Measurements from ENCODE around the gene CD1D. TPM values are rescaled to one million over a fixed set of nuclear protein-coding genes. Genes with fewer than 3 reads are reported as not detected.

The CD1D gene
- total RNA-seq, 2 experiments from 2014 or later, result 3.3 to 5.7 TPM

GRCh38 chr1:158196461-158196860 lies 15.8 kb downstream of the CD1D start:
- no peak for DNase-seq (ENCODE audit: low spot score)
- Histone ChIP-seq H3K4me3 (ENCODE audit: low read depth, low read length, poor library complexity, severe bottlenecking) (no peak overlapping the region), H3K79me2 (ENCODE audit: insufficient read depth, low read depth, low read length) (no peaks in the 10 kb centered on the region), H3K4me2 (ENCODE audit: low read length) (no peak overlapping the region), H3K4me1 (ENCODE audit: insufficient read depth, low read length, poor library complexity, severe bottlenecking) (no peaks in the 10 kb centered on the region), H3K27ac (ENCODE audit: low read depth, low read length, poor library complexity, severe bottlenecking) (no peak overlapping the region), H4K20me1 (ENCODE audit: insufficient read depth, low read length) (no peaks in the 10 kb centered on the region), H3K9me2 (ENCODE audit: insufficient read depth, low read length) (no peaks in the 10 kb centered on the region), H3K9me3 (ENCODE audit: low read length) (no peaks in the 10 kb centered on the region), H3K36me3 (ENCODE audit: insufficient read depth, low read length) (no peaks in the 10 kb centered on the region), H2AFZ (ENCODE audit: low read length) (no peak overlapping the region)
- TF ChIP-seq EZH2phosphoT487 (IDR thresholded peaks at IDR 0.05; ENCODE audit: borderline replicate concordance, low read depth, low read length) (no peak), CTCF (conservative IDR thresholded peaks at IDR 0.05; ENCODE audit: low read length) (no peak)
- ChIA-PET POLR2A (interaction anchor here (0.7 kb wide), 1 partner anchor 58 kb away, joined by 3 read pairs; no protein-coding TSS in a partner anchor), CTCF (ENCODE audit: unreplicated experiment) (no interaction called here)
- BruUV-seq (replicated peaks), result no TSS peak
- intact Hi-C loops (cut with micrococcal nuclease; ENCODE audit: unreplicated experiment), result no loop called here

DNA sequence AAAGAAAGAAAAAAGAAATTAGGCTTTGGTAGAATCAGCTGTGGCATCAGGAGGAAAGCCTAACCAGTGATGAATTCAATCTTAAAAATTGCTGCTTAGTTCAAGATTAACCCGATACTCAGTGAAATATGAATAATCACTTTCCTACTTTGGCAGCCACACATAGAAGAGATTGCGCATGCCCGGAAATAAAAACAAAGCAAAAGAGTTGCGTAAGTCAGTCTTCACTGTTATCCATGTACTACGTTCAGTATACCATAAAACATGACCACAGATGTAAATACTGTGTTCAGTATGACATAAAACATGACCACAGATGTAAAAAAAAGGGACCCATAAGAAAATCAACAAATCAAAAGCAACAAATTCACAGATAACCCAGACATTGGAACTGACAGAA lies 19.2 kb downstream of the CD1D start:
- H3K27ac ChIP-seq (ENCODE audit: low read depth, low read length, poor library complexity, severe bottlenecking), result no peak overlapping the region
- no peak for DNase-seq (ENCODE audit: low spot score)
- peaks cover under 1% of the 10 kb centered on the region; the same call in 1 of the 2 replicates for H3K9me3 ChIP-seq (ENCODE audit: low read length)
- H3K9me2 ChIP-seq (ENCODE audit: insufficient read depth, low read length), result no peaks in the 10 kb centered on the region
- TF ChIP-seq CTCF (conservative IDR thresholded peaks at IDR 0.05; ENCODE audit: low read length) (no peak), EZH2phosphoT487 (IDR thresholded peaks at IDR 0.05; ENCODE audit: borderline replicate concordance, low read depth, low read length) (no peak)
- ChIA-PET CTCF (ENCODE audit: unreplicated experiment) (no interaction called here), POLR2A (no interaction called here)
- H3K36me3 ChIP-seq (ENCODE audit: insufficient read depth, low read length), result no peaks in the 10 kb centered on the region
- peaks cover 6% of the 10 kb centered on the region for H3K4me1 ChIP-seq (ENCODE audit: insufficient read depth, low read length, poor library complexity, severe bottlenecking)
- no peak overlapping the region for H3K4me3 ChIP-seq (ENCODE audit: low read depth, low read length, poor library complexity, severe bottlenecking)
- H3K79me2 ChIP-seq (ENCODE audit: insufficient read depth, low read depth, low read length), result no peaks in the 10 kb centered on the region
- no peak overlapping the region for H3K4me2 ChIP-seq (ENCODE audit: low read length)
- intact Hi-C loops (cut with micrococcal nuclease; ENCODE audit: unreplicated experiment), result loop anchor here (10.0 kb wide), 1 partner anchor 295 kb away; no protein-coding TSS in a partner anchor
- BruUV-seq (replicated peaks), result no TSS peak
- H2AFZ ChIP-seq (ENCODE audit: low read length), result no peak overlapping the region
- H4K20me1 ChIP-seq (ENCODE audit: insufficient read depth, low read length), result no peaks in the 10 kb centered on the region

GRCh38 chr1:158200527-158200926 lies 19.8 kb downstream of the CD1D start:
- Histone ChIP-seq H2AFZ (ENCODE audit: low read length) (no peak overlapping the region), H3K9me3 (ENCODE audit: low read length) (peaks cover 6% of the 10 kb centered on the region; the same call in 1 of the 2 replicates), H3K4me1 (ENCODE audit: insufficient read depth, low read length, poor library complexity, severe bottlenecking) (peaks cover 6% of the 10 kb centered on the region), H3K79me2 (ENCODE audit: insufficient read depth, low read depth, low read length) (no peaks in the 10 kb centered on the region), H3K4me3 (ENCODE audit: low read depth, low read length, poor library complexity, severe bottlenecking) (no peak overlapping the region), H3K4me2 (ENCODE audit: low read length) (no peak overlapping the region), H3K27ac (ENCODE audit: low read depth, low read length, poor library complexity, severe bottlenecking) (no peak overlapping the region), H4K20me1 (ENCODE audit: insufficient read depth, low read length) (no peaks in the 10 kb centered on the region), H3K36me3 (ENCODE audit: insufficient read depth, low read length) (no peaks in the 10 kb centered on the region), H3K9me2 (ENCODE audit: insufficient read depth, low read length) (no peaks in the 10 kb centered on the region)
- TF ChIP-seq EZH2phosphoT487 (IDR thresholded peaks at IDR 0.05; ENCODE audit: borderline replicate concordance, low read depth, low read length), result no peak
- no peak for TF ChIP-seq CTCF (conservative IDR thresholded peaks at IDR 0.05; ENCODE audit: low read length)
- no peak for DNase-seq (ENCODE audit: low spot score)
- POLR2A ChIA-PET, result no interaction called here
- CTCF ChIA-PET (ENCODE audit: unreplicated experiment), result no interaction called here
- no TSS peak for BruUV-seq (replicated peaks)
- intact Hi-C loops (cut with micrococcal nuclease; ENCODE audit: unreplicated experiment), result loop anchor here (10.0 kb wide), 1 partner anchor 294 kb away; no protein-coding TSS in a partner anchor
